CD4-positive, alpha-beta T cell (primary cell): ENCODE results near the gene C1QTNF3. TPM values are rescaled to one million over a fixed set of nuclear protein-coding genes. Genes with fewer than 3 reads are reported as not detected.

Experiments used
- ATAC-seq: fragments of 200-7000 bp; cut with Tn5 transposase; one replicate; pipeline ENCODE4 v1.10.0; 2022; ENCODE audit warnings: mild to moderate bottlenecking; ENCODE audit not compliant: poor library complexity
- CTCF ChIA-PET: fragments of 350-600 bp; sonication (Branson Sonifier 250); formaldehyde crosslinking; loops from one replicate; lab custom pipeline; 2021; ENCODE audit warnings: antibody characterized with exemption, inconsistent platforms; lab: Charles Lee
- POLR2A ChIA-PET: fragments of 350-600 bp; sonication (Branson Sonifier 250); formaldehyde crosslinking; loops from one replicate; lab custom pipeline; 2021; ENCODE audit warnings: antibody characterized with exemption, inconsistent platforms; lab: Charles Lee
- DNase-seq, 14 experiments: peaks; one replicate each; pipeline ENCODE4 v3.0.0-alpha.2; 2013 to 2020; ENCODE audit warnings: mixed read lengths in 2 of 14
- H3K27ac ChIP-seq, 2 donors: one replicate each; pipeline versions ENCODE4 v1.5.1 to v1.7.0; 2013; ENCODE audit warnings: low read length in 2 of 2, low read depth in 1 of 2, mild to moderate bottlenecking in 1 of 2
- H3K27me3 ChIP-seq, 2 experiments: 1 replicate in 1 of 2; 2 replicates in 1 of 2; pipeline versions ENCODE4 v1.6.1 to v1.7.0; 2013; ENCODE audit warnings: low read length in 2 of 2, control low read depth in 1 of 2, mild to moderate bottlenecking in 1 of 2, moderate library complexity in 1 of 2; ENCODE audit not compliant: insufficient read depth in 2 of 2, control insufficient read depth in 1 of 2
- H3K36me3 ChIP-seq: one replicate; pipeline ENCODE4 v1.6.1; 2013; ENCODE audit warnings: low read length, control low read depth; ENCODE audit not compliant: insufficient read depth
- H3K4me1 ChIP-seq: one replicate; pipeline ENCODE4 v1.6.1; 2013; ENCODE audit warnings: low read length, control low read depth; ENCODE audit not compliant: insufficient read depth
- H3K4me3 ChIP-seq: one replicate; pipeline ENCODE4 v1.5.1; 2013; ENCODE audit warnings: mild to moderate bottlenecking, low read length, moderate library complexity
- H3K9me3 ChIP-seq, 2 experiments: 1 replicate in 1 of 2; 2 replicates in 1 of 2; pipeline versions ENCODE4 v1.6.1 to v1.7.0; 2013; ENCODE audit warnings: low read length in 2 of 2, mild to moderate bottlenecking in 2 of 2, control low read depth in 1 of 2, moderate library complexity in 1 of 2; ENCODE audit not compliant: control insufficient read depth in 1 of 2, insufficient read depth in 1 of 2
- H3K27ac Mint-ChIP-seq: one replicate; pipeline ENCODE4 v1.8.0; 2020; ENCODE audit warnings: mixed read lengths
- H3K27me3 Mint-ChIP-seq: one replicate; pipeline ENCODE4 v1.8.0; 2021; ENCODE audit warnings: mixed read lengths
- H3K36me3 Mint-ChIP-seq: one replicate; pipeline ENCODE4 v1.8.0; 2021; ENCODE audit warnings: low read depth, mixed read lengths
- H3K4me1 Mint-ChIP-seq: one replicate; pipeline ENCODE4 v1.8.0; 2021; ENCODE audit warnings: low read depth, mixed read lengths
- H3K4me3 Mint-ChIP-seq: one replicate; pipeline ENCODE4 v1.8.0; 2020; ENCODE audit warnings: mild to moderate bottlenecking, mixed read lengths
- H3K9me3 Mint-ChIP-seq: one replicate; pipeline ENCODE4 v1.8.0; 2020; ENCODE audit warnings: mixed read lengths
- CTCF ChIP-seq: fragments of 200-600 bp; IDR thresholded peaks from one replicate; pipeline ENCODE4 v1.8.0; 2022; ENCODE audit warnings: antibody characterized with exemption, mild to moderate bottlenecking
- intact Hi-C, 2 experiments: fragments of 100-400 bp; cut with DNase I in 1 of 2; cut with micrococcal nuclease in 1 of 2; formaldehyde crosslinking; loops; one replicate each; pipeline versions ENCODE4 v1.15.1 to v1.9.0; 2023 to 2025; cut with DNase I, micrococcal nuclease
- total RNA-seq, 174 experiments: library from RNA in 2 of 174; stranded (reverse) in 2 of 174; gene quantifications; one replicate each; pipeline ENCODE4 v1.2.3 and lab custom pipeline; 2021 to 2026

Gene C1QTNF3
- total RNA-seq, 2 experiments from 2014 or later = 2.9 to 3.2 TPM

GRCh38 chr5:34040472-34040871 lies 2.5 kb downstream of the C1QTNF3 start:
- Histone ChIP-seq H3K27me3 (no peaks in the 10 kb centered on the region), H3K9me3 (no peaks in the 10 kb centered on the region), H3K27ac (no peak overlapping the region), H3K36me3 (peaks cover 2% of the 10 kb centered on the region), H3K4me1 (peaks cover 4% of the 10 kb centered on the region), H3K4me3 (no peak overlapping the region)
- ChIA-PET CTCF (no interaction called here), POLR2A (no interaction called here)
- Mint-ChIP-seq H3K9me3 (no peaks in the 10 kb centered on the region), H3K27me3 (no peaks in the 10 kb centered on the region), H3K4me1 (no peaks in the 10 kb centered on the region), H3K36me3 (peaks cover 17% of the 10 kb centered on the region), H3K4me3 (no peak overlapping the region), H3K27ac (no peak overlapping the region)
- no peak for TF ChIP-seq CTCF
- intact Hi-C loops = no loop called here
- DNase-seq (no peak), ATAC-seq (no peak)

GRCh38 chr5:34039398-34040157 lies 3.4 kb downstream of the C1QTNF3 start:
- no peak overlapping the region for H3K27ac ChIP-seq
- H3K4me3 ChIP-seq = no peak overlapping the region
- H3K4me1 ChIP-seq = peaks cover 4% of the 10 kb centered on the region
- no peaks in the 10 kb centered on the region for H3K4me1 Mint-ChIP-seq
- no peaks in the 10 kb centered on the region for H3K9me3 ChIP-seq
- H3K4me3 Mint-ChIP-seq = no peak overlapping the region
- DNase-seq (no peak), ATAC-seq (no peak)
- intact Hi-C loops = no loop called here
- CTCF ChIA-PET = no interaction called here
- H3K36me3 Mint-ChIP-seq = peaks cover 26% of the 10 kb centered on the region
- H3K36me3 ChIP-seq = peaks cover 11% of the 10 kb centered on the region
- H3K27ac Mint-ChIP-seq = no peak overlapping the region
- H3K27me3 ChIP-seq = no peaks in the 10 kb centered on the region
- no peaks in the 10 kb centered on the region for H3K27me3 Mint-ChIP-seq
- no peaks in the 10 kb centered on the region for H3K9me3 Mint-ChIP-seq
- TF ChIP-seq CTCF = no peak
- POLR2A ChIA-PET = no interaction called here

- ATAC-seq = no peak
- ChIA-PET POLR2A (no interaction called here), CTCF (no interaction called here)
- intact Hi-C loops = no loop called here
- no peak overlapping the region for H3K4me3 Mint-ChIP-seq
- H3K9me3 Mint-ChIP-seq = no peaks in the 10 kb centered on the region
- Histone ChIP-seq H3K36me3 (peaks cover 14% of the 10 kb centered on the region), H3K4me1 (no peaks in the 10 kb centered on the region), H3K27ac (no peak overlapping the region), H3K27me3 (no peaks in the 10 kb centered on the region), H3K9me3 (no peaks in the 10 kb centered on the region), H3K4me3 (no peak overlapping the region)
- no peaks in the 10 kb centered on the region for H3K4me1 Mint-ChIP-seq
- H3K36me3 Mint-ChIP-seq = peaks cover 32% of the 10 kb centered on the region
- no peak for TF ChIP-seq CTCF
- no peaks in the 10 kb centered on the region for H3K27me3 Mint-ChIP-seq
- no peak for DNase-seq
- no peak overlapping the region for H3K27ac Mint-ChIP-seq
These were observed 4.2 kb downstream of the C1QTNF3 start for GRCh38 chr5:34038838-34039237.
